Spinal cord (tissue), 10 donors: ENCODE results near the gene PPP2R3A. TPM values are rescaled to one million over a fixed set of nuclear protein-coding genes. Genes with fewer than 3 reads are reported as not detected.
A peak's percentile ranks its signal among the peaks of the same experiment; 100 is the strongest.
"Not testable (repeated sequence)": the region's sequence is repeated elsewhere in the genome, so short reads cannot be mapped to it uniquely, and the experiment has no call there.

Experiments used
- DNase-seq, 6 donors: peaks; one replicate each; pipeline versions ENCODE4 v3.0.0 to v3.0.0-alpha.2; 2013 to 2015; ENCODE audit warnings: low spot score in 6 of 6, low read depth in 4 of 6
- H3K27ac ChIP-seq: one replicate; pipeline ENCODE4 v1.5.1; 2013; ENCODE audit warnings: low read depth, low read length, control low read depth
- H3K27me3 ChIP-seq: one replicate; pipeline ENCODE4 v1.6.1; 2013; ENCODE audit warnings: low read length; ENCODE audit not compliant: control insufficient read depth, insufficient read depth
- H3K36me3 ChIP-seq: one replicate; pipeline ENCODE4 v1.6.1; 2013; ENCODE audit warnings: low read length; ENCODE audit not compliant: control insufficient read depth, insufficient read depth
- H3K4me1 ChIP-seq: one replicate; pipeline ENCODE4 v1.6.1; 2013; ENCODE audit warnings: low read length; ENCODE audit not compliant: control insufficient read depth, insufficient read depth
- H3K4me3 ChIP-seq: one replicate; pipeline ENCODE4 v1.5.1; 2013; ENCODE audit warnings: low read depth, low read length, control low read depth
- H3K9me3 ChIP-seq: one replicate; pipeline ENCODE4 v1.6.1; 2013; ENCODE audit warnings: low read length; ENCODE audit not compliant: control insufficient read depth, insufficient read depth
- WGBS: methylation state at CpG from one replicate; pipeline ENCODE4 v1.1.5; 2013; ENCODE audit warnings: missing lambda C conversion rate; ENCODE audit not compliant: insufficient coverage; 5-methylcytosine and 5-hydroxymethylcytosine counted together
- polyA plus RNA-seq, 2 donors: library from polyadenylated mRNA; unstranded; fragments of 120-200 nt; gene quantifications; one replicate each; pipeline ENCODE4 v1.2.1, GENCODE V29; 2013; ENCODE audit not compliant: insufficient read length in 2 of 2
- total RNA-seq, 2 donors: library from RNA; depleted of rRNA in 1 of 2; stranded (reverse); fragments of 120-200 nt in 1 of 2; fragments of >200 nt in 1 of 2; gene quantifications; one replicate each; pipeline versions ENCODE4 v1.2.3 to v1.2.4, GENCODE V29; 2013 to 2014
- donor health status: healthy.

The PPP2R3A gene
- total and polyA plus RNA-seq, 4 donors: 13.1 to 21.4 (median 19.3) TPM

DNA sequence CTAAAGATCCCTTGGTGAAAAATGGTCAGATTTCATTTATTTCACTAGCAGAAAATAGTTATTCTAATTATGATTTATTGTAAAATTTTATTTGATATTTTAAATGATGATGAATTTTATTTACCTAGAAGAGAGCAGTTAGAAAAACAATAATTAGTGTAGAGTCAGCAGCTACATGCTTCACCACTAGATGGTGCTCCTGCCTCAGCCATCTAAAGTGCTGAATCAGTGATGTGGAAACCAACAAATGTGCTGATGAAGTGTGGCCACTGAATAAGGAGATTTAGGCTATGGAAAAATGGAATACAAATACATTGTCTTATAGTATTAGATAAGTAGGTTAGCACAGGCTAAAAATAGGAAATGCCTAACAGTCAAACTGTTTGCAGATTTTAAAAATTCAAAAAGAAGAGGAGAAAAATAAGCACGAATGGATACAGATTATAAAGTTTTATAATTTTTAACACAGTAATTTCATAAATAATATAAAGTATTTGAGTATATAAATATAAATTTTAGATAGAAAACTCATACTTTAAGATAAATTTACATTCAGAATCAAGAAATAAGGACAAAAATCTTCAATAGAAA is 109.8 kb downstream of the PPP2R3A start:
- no peaks in the 10 kb centered on the region for H3K36me3 ChIP-seq
- WGBS: no CpG with 5 or more reads among the region's 1 CpG
- no peak overlapping the region for H3K27ac ChIP-seq
- no peak overlapping the region for H3K4me3 ChIP-seq
- no peaks in the 10 kb centered on the region for H3K27me3 ChIP-seq
- H3K4me1 ChIP-seq: no peaks in the 10 kb centered on the region
- no peaks in the 10 kb centered on the region for H3K9me3 ChIP-seq
- peak; percentile 58 to 95 (median 80) for DNase-seq

DNA sequence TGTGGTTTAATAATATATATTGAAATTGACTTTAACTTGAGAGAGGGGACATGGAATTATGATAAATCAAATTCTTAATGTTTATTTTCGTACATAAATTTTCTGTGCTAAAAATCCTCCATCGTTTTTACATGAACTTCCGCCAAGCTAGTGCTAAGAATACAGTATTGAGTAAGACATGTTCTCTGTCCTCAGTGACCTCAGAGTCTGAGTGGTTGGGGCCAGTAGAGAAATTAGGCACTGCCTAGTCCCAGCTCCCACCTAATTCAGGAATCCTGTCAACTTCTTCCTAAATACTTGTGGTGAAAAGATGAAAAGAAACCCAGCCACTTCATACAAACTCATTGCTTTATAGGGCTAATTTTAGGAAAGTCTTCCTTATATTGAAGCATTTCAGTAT is 110.3 kb downstream of the PPP2R3A start:
- no peaks in the 10 kb centered on the region for H3K36me3 ChIP-seq
- no peak overlapping the region for H3K4me3 ChIP-seq
- no peak for DNase-seq
- no peak overlapping the region for H3K27ac ChIP-seq
- no peaks in the 10 kb centered on the region for H3K4me1 ChIP-seq
- WGBS: no CpG with 5 or more reads among the region's 3 CpGs
- no peaks in the 10 kb centered on the region for H3K27me3 ChIP-seq
- H3K9me3 ChIP-seq: no peaks in the 10 kb centered on the region

DNA sequence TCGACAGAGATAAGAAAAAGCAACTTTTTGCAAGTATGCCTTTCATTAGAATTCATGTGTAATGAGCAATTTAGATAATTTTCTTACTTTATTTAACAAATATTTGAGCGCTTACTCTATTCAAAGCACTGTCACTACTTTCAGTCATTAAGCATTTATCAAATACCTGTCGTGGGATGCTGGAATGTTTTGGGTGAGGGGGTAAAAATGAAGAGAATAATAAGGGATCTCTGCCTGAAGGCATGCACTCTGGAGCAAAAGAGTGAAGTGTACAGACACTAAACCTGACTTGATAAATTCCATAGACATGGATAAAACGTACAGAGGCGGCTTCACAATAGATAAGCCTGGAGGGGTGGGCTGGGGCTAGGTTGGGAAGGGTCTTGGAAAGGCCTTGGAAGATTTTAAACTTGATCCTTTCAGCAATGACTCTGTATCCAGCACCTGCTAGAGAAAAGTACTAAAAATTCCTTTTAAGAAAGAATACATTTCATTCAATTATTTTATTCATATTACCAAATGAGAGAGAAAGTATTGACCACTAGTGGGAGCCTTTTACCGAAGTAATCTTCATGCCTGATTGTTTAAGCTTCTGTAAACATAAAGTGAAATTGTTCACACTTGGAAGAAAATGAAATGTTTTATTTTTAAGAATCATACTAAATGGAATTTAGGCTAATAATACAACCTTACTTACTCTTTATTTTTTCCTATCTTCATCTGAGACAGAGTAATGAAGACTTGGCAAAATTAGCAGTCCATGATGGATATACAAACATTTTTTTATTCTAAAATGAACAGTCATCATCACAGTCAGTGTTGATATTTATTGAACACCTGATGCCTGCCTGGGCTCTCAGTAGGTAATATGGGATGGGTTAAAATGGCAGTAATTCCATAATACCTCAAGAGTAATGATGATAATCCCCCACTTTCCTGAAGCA is 113.2 kb downstream of the PPP2R3A start:
- H3K9me3 ChIP-seq: no peaks in the 10 kb centered on the region
- H3K27ac ChIP-seq: no peak overlapping the region
- no CpG with 5 or more reads among the region's 6 CpGs for WGBS
- no peak overlapping the region for H3K4me3 ChIP-seq
- no peaks in the 10 kb centered on the region for H3K27me3 ChIP-seq
- H3K36me3 ChIP-seq: peaks cover 3% of the 10 kb centered on the region
- peak in 3 of 6 donors; percentile 20 to 73 (median 59) for DNase-seq
- no peaks in the 10 kb centered on the region for H3K4me1 ChIP-seq

DNA sequence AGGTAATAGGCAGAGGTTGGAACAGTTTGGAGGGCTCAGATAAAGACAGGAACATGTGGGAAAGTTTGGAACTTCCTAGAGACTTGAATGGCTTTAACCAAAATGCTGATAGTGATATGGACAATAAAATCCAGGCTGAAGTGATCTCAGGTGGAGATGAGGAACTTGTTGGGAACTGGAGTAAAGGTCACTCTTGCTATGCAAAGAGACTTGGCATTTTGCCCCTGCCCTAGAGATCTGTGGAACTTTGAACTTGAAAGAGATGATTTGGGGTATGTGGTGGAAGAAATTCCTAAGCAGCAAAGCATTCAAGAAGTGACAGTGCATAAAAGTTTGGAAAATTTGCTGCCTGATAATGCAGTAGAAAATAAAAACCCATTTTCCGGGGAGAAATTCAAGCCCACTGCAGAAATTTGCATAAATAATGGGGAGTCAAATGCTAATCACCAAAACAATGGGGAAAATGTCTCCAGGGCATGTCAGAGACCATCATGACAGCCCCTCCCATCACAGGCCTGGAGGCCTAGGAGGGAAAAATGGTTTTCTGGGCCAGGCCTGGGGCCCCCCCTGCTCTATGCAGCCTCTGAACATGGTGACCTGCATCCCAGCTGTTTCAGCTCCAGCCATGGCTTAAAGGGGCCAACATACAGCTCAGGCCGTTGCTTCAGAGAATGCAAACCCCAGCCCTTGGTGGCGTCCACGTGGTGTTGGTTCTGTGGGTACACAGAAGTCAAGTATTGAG is 118.3 kb downstream of the PPP2R3A start:
- H3K4me1 ChIP-seq, H3K36me3 ChIP-seq, DNase-seq, H3K9me3 ChIP-seq, H3K27me3 ChIP-seq, H3K4me3 ChIP-seq, H3K27ac ChIP-seq: not testable (repeated sequence)
- 96% methylated on average over 4 of the region's 4 CpGs for WGBS

DNA sequence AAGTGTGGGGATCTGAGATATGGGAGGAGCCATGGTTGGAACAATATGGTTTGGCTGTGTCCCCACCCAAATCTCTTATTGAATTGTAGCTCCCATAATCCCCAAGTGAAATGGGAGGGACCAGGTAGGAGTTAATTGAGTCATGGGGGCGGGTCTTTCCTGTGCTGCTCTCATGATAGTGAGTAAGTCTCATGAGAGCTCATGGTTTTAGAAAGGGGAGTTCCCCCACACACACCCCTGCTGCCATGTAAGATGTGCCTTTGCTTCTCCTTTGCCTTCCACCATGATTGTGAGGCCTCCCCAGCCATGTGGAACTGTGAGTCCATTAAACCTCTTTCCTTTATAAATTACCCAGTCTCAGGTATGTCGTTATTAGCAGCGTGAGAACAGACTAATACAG is 119.5 kb downstream of the PPP2R3A start:
- not testable (repeated sequence) for H3K4me3 ChIP-seq, H3K36me3 ChIP-seq, H3K4me1 ChIP-seq, H3K9me3 ChIP-seq, H3K27me3 ChIP-seq, H3K27ac ChIP-seq, DNase-seq
- WGBS: 100% methylated on average over 2 of the region's 3 CpGs

DNA sequence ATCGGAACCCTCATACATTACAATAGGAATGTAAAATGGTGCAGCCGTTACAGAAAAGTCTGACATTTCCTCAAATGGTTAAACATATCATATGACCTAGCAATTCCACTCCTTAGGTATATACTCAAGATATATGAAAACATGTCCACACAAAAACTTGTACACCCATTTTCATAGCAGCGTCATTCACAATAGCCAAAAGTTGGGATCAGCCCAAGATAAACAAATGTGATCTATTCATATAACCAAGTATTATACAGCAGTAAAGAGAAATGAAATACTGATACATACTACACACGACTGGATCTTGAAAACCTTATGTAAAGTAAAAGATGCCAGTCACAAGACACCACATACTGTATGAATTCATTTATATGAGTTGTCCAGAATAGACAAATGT is 128.2 kb downstream of the PPP2R3A start:
- no peak overlapping the region for H3K27ac ChIP-seq
- 100% methylated on average over 1 of the region's 4 CpGs for WGBS
- no peaks in the 10 kb centered on the region for H3K4me1 ChIP-seq
- H3K36me3 ChIP-seq: peaks cover 8% of the 10 kb centered on the region
- H3K9me3 ChIP-seq: no peaks in the 10 kb centered on the region
- H3K27me3 ChIP-seq: no peaks in the 10 kb centered on the region
- H3K4me3 ChIP-seq: no peak overlapping the region
- DNase-seq: no peak

DNA sequence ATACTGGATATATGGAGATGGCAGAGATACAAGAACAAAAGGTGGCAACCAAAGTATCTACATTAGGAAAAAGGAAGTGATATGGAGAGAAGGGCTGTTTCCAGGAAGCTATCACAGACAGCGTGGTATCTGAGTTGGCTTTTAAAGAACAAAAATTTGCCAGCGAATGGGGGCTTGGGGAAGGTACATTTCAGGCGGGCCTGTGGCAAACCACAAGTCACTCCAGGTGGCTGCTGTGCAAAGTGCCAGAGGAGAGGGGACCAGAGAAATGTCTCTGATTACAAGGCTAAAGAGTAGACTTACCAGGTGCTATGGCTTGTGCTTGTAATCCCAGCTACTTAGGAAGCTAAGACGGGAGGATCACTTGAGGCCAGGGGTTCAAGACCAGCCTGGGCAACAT is 139.5 kb downstream of the PPP2R3A start:
- no peak for DNase-seq
- H3K4me3 ChIP-seq: no peak overlapping the region
- peaks cover 8% of the 10 kb centered on the region for H3K36me3 ChIP-seq
- H3K4me1 ChIP-seq: no peaks in the 10 kb centered on the region
- no peak overlapping the region for H3K27ac ChIP-seq
- no peaks in the 10 kb centered on the region for H3K9me3 ChIP-seq
- WGBS: 94% methylated on average over 4 of the region's 4 CpGs
- H3K27me3 ChIP-seq: no peaks in the 10 kb centered on the region

DNA sequence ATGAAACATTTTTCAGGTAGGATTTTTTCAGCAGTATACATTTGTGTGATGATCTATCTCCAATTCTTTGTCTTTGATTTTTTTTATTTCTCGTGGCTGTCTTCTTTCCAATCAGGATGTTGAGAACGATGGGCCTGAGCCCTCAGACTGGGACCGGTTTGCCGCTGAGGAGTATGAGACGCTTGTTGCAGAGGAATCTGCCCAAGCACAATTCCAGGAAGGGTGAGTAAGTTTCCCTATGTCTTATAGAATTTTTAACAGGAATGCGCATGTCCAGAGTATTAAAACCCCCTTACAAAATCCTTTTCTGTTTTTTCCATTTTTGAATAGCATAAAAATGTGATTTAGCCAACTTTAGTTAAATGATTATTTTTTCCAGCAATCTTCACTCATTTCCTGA is 140.6 kb downstream of the PPP2R3A start:
- no peaks in the 10 kb centered on the region for H3K27me3 ChIP-seq
- no peak overlapping the region for H3K27ac ChIP-seq
- 100% methylated on average over 4 of the region's 6 CpGs for WGBS
- DNase-seq: no peak
- peaks cover 8% of the 10 kb centered on the region for H3K36me3 ChIP-seq
- H3K4me3 ChIP-seq: no peak overlapping the region
- no peaks in the 10 kb centered on the region for H3K9me3 ChIP-seq
- H3K4me1 ChIP-seq: no peaks in the 10 kb centered on the region

DNA sequence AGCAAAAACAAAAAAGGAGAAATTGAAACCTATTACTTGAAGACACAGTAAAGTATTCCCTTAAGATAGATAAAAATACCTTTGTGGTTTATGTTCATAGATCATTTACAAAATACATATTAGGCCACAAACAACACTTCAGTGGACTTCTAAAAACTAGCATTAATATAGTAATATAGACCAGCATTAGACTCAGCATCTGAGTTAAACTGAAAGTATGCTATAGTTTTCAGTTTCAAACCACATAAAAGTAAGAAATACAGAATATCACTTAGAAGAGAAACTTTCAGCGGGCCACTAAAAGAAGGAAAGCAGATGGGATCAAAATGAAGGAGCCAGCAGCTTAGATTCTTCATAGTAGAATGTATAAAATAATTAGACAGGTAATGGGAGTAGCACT is 144.0 kb downstream of the PPP2R3A start:
- H3K36me3 ChIP-seq: peaks cover 6% of the 10 kb centered on the region
- no peaks in the 10 kb centered on the region for H3K9me3 ChIP-seq
- 100% methylated on average over 1 of the region's 1 CpG for WGBS
- H3K27ac ChIP-seq: no peak overlapping the region
- no peak overlapping the region for H3K4me3 ChIP-seq
- no peak for DNase-seq
- H3K27me3 ChIP-seq: no peaks in the 10 kb centered on the region
- no peaks in the 10 kb centered on the region for H3K4me1 ChIP-seq
